T follicular helper cell (primary cell): ENCODE results near the gene PHF21B.
"Not testable (repeated sequence)": the region's sequence is repeated elsewhere in the genome, so short reads cannot be mapped to it uniquely, and the experiment has no call there.

Source experiments
- DNase-seq: peaks from one replicate; pipeline ENCODE4 v3.0.0-alpha.2; 2020; ENCODE audit warnings: low read depth

Gene PHF21B

GRCh38 chr22:44871782-44872181, 138.0 kb downstream of the PHF21B start:
- no peak for DNase-seq

- no peak for DNase-seq
Observed at GRCh38 chr22:44870021-44870420, 139.8 kb downstream of the PHF21B start.

- DNase-seq = no peak
Observed at GRCh38 chr22:44869196-44869595, 140.6 kb downstream of the PHF21B start.

GRCh38 chr22:44865193-44866057, 144.4 kb downstream of the PHF21B start:
- no peak for DNase-seq

- no peak for DNase-seq
Observed at GRCh38 chr22:44862981-44863860, 146.6 kb downstream of the PHF21B start.

GRCh38 chr22:44862281-44862680, 147.5 kb downstream of the PHF21B start:
- DNase-seq = no peak

- no peak for DNase-seq
Observed at GRCh38 chr22:44861245-44861644, 148.6 kb downstream of the PHF21B start.

GRCh38 chr22:44860311-44860710, 149.5 kb downstream of the PHF21B start:
- no peak for DNase-seq

GRCh38 chr22:44859641-44860040, 150.2 kb downstream of the PHF21B start:
- no peak for DNase-seq

GRCh38 chr22:44858819-44859218, 151.0 kb downstream of the PHF21B start:
- not testable (repeated sequence) for DNase-seq

- DNase-seq = no peak
Observed at GRCh38 chr22:44855855-44856254, 153.9 kb downstream of the PHF21B start.

- DNase-seq = not testable (repeated sequence)
Observed at GRCh38 chr22:44854641-44855040, 155.2 kb downstream of the PHF21B start.

- DNase-seq = no peak
Observed at GRCh38 chr22:44850946-44851345, 158.9 kb downstream of the PHF21B start.

- DNase-seq = no peak
Observed at GRCh38 chr22:44848791-44849420, 160.9 kb downstream of the PHF21B start.

GRCh38 chr22:44848296-44848741, 161.5 kb downstream of the PHF21B start:
- DNase-seq = no peak

- DNase-seq = no peak
Observed at GRCh38 chr22:44847892-44848291, 161.9 kb downstream of the PHF21B start.

- no peak for DNase-seq
Observed at GRCh38 chr22:44847380-44847779, 162.4 kb downstream of the PHF21B start.

GRCh38 chr22:44846726-44847275, 163.0 kb downstream of the PHF21B start:
- no peak for DNase-seq

GRCh38 chr22:44845796-44846720, 163.7 kb downstream of the PHF21B start:
- no peak for DNase-seq

GRCh38 chr22:44845191-44845590, 164.6 kb downstream of the PHF21B start:
- DNase-seq = no peak

- DNase-seq = no peak
Observed at GRCh38 chr22:44842417-44842816, 167.4 kb downstream of the PHF21B start.
